ENCODE measurements around the gene ECPAS. TPM values are rescaled to one million over a fixed set of nuclear protein-coding genes. Genes with fewer than 3 reads are reported as not detected.

The ECPAS gene
- total RNA-seq, 1 experiment from 2014 or later, result 123 TPM

GRCh38 chr9:111454751-111455150, 29.4 kb downstream of the ECPAS start:
- H2AFZ ChIP-seq, result no peak overlapping the region
- H3K4me1 ChIP-seq (replicated peaks; ENCODE audit: insufficient read depth), result no peaks in the 10 kb centered on the region
- peaks cover 7% of the 10 kb centered on the region; the same call in 1 of the 2 replicates for H3F3A ChIP-seq (ENCODE audit: insufficient read depth, low read depth)
- H3K36me3 ChIP-seq (ENCODE audit: low read depth), result 0 out of 2 replicates have a peak, but pooled peaks cover 5% of the 10 kb centered on the region
- no peak for DNase-seq
- no peak overlapping the region for H3K27ac ChIP-seq
- no peaks in the 10 kb centered on the region for H3K27me3 ChIP-seq (ENCODE audit: insufficient read depth, low read depth)
- ChIA-PET CTCF (no interaction called here), POLR2A (ENCODE audit: unreplicated experiment) (interaction anchor here (0.5 kb wide), 1 partner anchor 289 kb away, joined by 3 read pairs; no protein-coding TSS in a partner anchor)
- H4K20me1 ChIP-seq (ENCODE audit: insufficient read depth), result peaks cover 14% of the 10 kb centered on the region
- H3K4me2 ChIP-seq, result no peak overlapping the region
- TF ChIP-seq CTCF (conservative IDR thresholded peaks at IDR 0.05) (no peak), EZH2 (IDR thresholded peaks at IDR 0.05; ENCODE audit: low read depth) (no peak)
- no peaks in the 10 kb centered on the region for H3K9me2 ChIP-seq (ENCODE audit: insufficient read depth)
- intact Hi-C loops (cut with micrococcal nuclease; ENCODE audit: unreplicated experiment), result no loop called here
- H3K79me2 ChIP-seq (ENCODE audit: low read depth), result peaks cover 78% of the 10 kb centered on the region
- no peak overlapping the region for H3K4me3 ChIP-seq
- H3K9me3 ChIP-seq (ENCODE audit: insufficient read depth, low read depth), result no peaks in the 10 kb centered on the region
- BruUV-seq (replicated peaks), result no TSS peak

- no peak overlapping the region for H3K4me3 ChIP-seq
- no peaks in the 10 kb centered on the region for H3K9me3 ChIP-seq (ENCODE audit: insufficient read depth, low read depth)
- DNase-seq, result no peak
- H3K4me1 ChIP-seq (replicated peaks; ENCODE audit: insufficient read depth), result no peaks in the 10 kb centered on the region
- H2AFZ ChIP-seq, result no peak overlapping the region
- peaks cover 3% of the 10 kb centered on the region for H4K20me1 ChIP-seq (ENCODE audit: insufficient read depth)
- TF ChIP-seq EZH2 (IDR thresholded peaks at IDR 0.05; ENCODE audit: low read depth) (no peak), CTCF (conservative IDR thresholded peaks at IDR 0.05) (no peak)
- no peaks in the 10 kb centered on the region for H3K9me2 ChIP-seq (ENCODE audit: insufficient read depth)
- intact Hi-C loops (cut with micrococcal nuclease; ENCODE audit: unreplicated experiment), result no loop called here
- no peak overlapping the region for H3K4me2 ChIP-seq
- no peak overlapping the region for H3K27ac ChIP-seq
- BruUV-seq (replicated peaks), result no TSS peak
- ChIA-PET CTCF (no interaction called here), POLR2A (ENCODE audit: unreplicated experiment) (interaction anchor here (0.6 to 0.7 kb wide), 2 partner anchors 11 to 131 kb away, joined by 4 to 6 read pairs; no protein-coding TSS in a partner anchor)
- peaks cover 12% of the 10 kb centered on the region for H3F3A ChIP-seq (ENCODE audit: insufficient read depth, low read depth)
- peaks cover 50% of the 10 kb centered on the region for H3K79me2 ChIP-seq (ENCODE audit: low read depth)
- H3K27me3 ChIP-seq (ENCODE audit: insufficient read depth, low read depth), result no peaks in the 10 kb centered on the region
- 0 out of 2 replicates have a peak, but pooled peaks cover 5% of the 10 kb centered on the region for H3K36me3 ChIP-seq (ENCODE audit: low read depth)
Observed at GRCh38 chr9:111451570-111451969, 32.6 kb downstream of the ECPAS start.

GRCh38 chr9:111450124-111450523, 34.1 kb downstream of the ECPAS start:
- H3K4me1 ChIP-seq (replicated peaks; ENCODE audit: insufficient read depth), result no peaks in the 10 kb centered on the region
- no peaks in the 10 kb centered on the region for H3K9me3 ChIP-seq (ENCODE audit: insufficient read depth, low read depth)
- TF ChIP-seq EZH2 (IDR thresholded peaks at IDR 0.05; ENCODE audit: low read depth) (no peak), CTCF (conservative IDR thresholded peaks at IDR 0.05) (no peak)
- no peaks in the 10 kb centered on the region; the same call in 1 of the 2 replicates for H3K36me3 ChIP-seq (ENCODE audit: low read depth)
- no peaks in the 10 kb centered on the region for H3K27me3 ChIP-seq (ENCODE audit: insufficient read depth, low read depth)
- peaks cover 12% of the 10 kb centered on the region for H3F3A ChIP-seq (ENCODE audit: insufficient read depth, low read depth)
- H3K4me2 ChIP-seq, result no peak overlapping the region
- H3K27ac ChIP-seq, result no peak overlapping the region
- ChIA-PET CTCF (no interaction called here), POLR2A (ENCODE audit: unreplicated experiment) (no interaction called here)
- no peak for DNase-seq
- peaks cover 36% of the 10 kb centered on the region for H3K79me2 ChIP-seq (ENCODE audit: low read depth)
- peaks cover 3% of the 10 kb centered on the region for H4K20me1 ChIP-seq (ENCODE audit: insufficient read depth)
- intact Hi-C loops (cut with micrococcal nuclease; ENCODE audit: unreplicated experiment), result no loop called here
- no peak overlapping the region for H2AFZ ChIP-seq
- BruUV-seq (replicated peaks), result no TSS peak
- H3K9me2 ChIP-seq (ENCODE audit: insufficient read depth), result no peaks in the 10 kb centered on the region
- H3K4me3 ChIP-seq, result no peak overlapping the region

All from PC-9 (cell line).